PC-3 (cell line): Measurements from ENCODE around the gene SEC22C. TPM values are rescaled to one million over a fixed set of nuclear protein-coding genes. Genes with fewer than 3 reads are reported as not detected.

Experiments used
- ATAC-seq: fragments of 200-7000 bp; cut with Tn5 transposase; 2 replicates; pipeline ENCODE4 v1.9.1; 2020; ENCODE audit warnings: mild to moderate bottlenecking, moderate library complexity
- BruUV-seq: library from RNA; stranded (reverse); fragments of 400-500 nt; replicated peaks from 2 replicates; lab custom pipeline; 2021; lab: Mats Ljungman, UMichigan
- CTCF ChIA-PET: fragments of 300-600 bp; sonication (Branson Sonifier 250); formaldehyde crosslinking; loops from one replicate; lab custom pipeline; 2022; ENCODE audit warnings: antibody characterized with exemption; lab: Charles Lee
- POLR2A ChIA-PET: fragments of 300-600 bp; sonication (Branson Sonifier 250); formaldehyde crosslinking; loops from one replicate; lab custom pipeline; 2022; ENCODE audit warnings: antibody characterized with exemption; ENCODE audit not compliant: unreplicated experiment; lab: Charles Lee
- DNase-seq: peaks from one replicate; pipeline ENCODE4 v3.0.0-alpha.2; 2015
- H2AFZ ChIP-seq: fragments of 300-600 bp; sonication (generic); 2 replicates; pipeline ENCODE4 v1.6.0; 2016; ENCODE audit warnings: antibody characterized with exemption, low read length
- H3F3A ChIP-seq: fragments of 300-600 bp; sonication (generic); one replicate; pipeline ENCODE4 v1.6.0; 2017; ENCODE audit warnings: antibody characterized with exemption, low read length, control low read depth, mild to moderate bottlenecking; ENCODE audit not compliant: unreplicated experiment
- H3K27ac ChIP-seq: fragments of 300-600 bp; sonication (generic); 2 replicates; pipeline ENCODE4 v1.5.1; 2016; ENCODE audit warnings: mild to moderate bottlenecking, low read length
- H3K27me3 ChIP-seq: fragments of 300-600 bp; sonication (generic); 2 replicates; pipeline ENCODE4 v1.6.1; 2016; ENCODE audit warnings: low read length, mixed read lengths
- H3K36me3 ChIP-seq: fragments of 300-600 bp; sonication (generic); 2 replicates; pipeline ENCODE4 v1.6.1; 2016; ENCODE audit warnings: low read depth, mixed run types, low read length, mixed read lengths
- H3K4me1 ChIP-seq: fragments of 300-600 bp; sonication (generic); 2 replicates; pipeline ENCODE4 v1.5.1; 2016; ENCODE audit warnings: low read length; ENCODE audit not compliant: insufficient read depth
- H3K4me2 ChIP-seq: fragments of 300-600 bp; sonication (generic); 2 replicates; pipeline ENCODE4 v1.6.0; 2016; ENCODE audit warnings: low read length
- H3K4me3 ChIP-seq: fragments of 300-600 bp; sonication (generic); 2 replicates; pipeline ENCODE4 v1.5.1; 2016; ENCODE audit warnings: mild to moderate bottlenecking, low read length, mixed read lengths
- H3K79me2 ChIP-seq: fragments of 300-600 bp; sonication (generic); 2 replicates; pipeline ENCODE4 v1.6.1; 2017; ENCODE audit warnings: low read length, mixed read lengths
- H3K9ac ChIP-seq: fragments of 300-600 bp; sonication (generic); 2 replicates; pipeline ENCODE4 v1.6.0; 2016; ENCODE audit warnings: mild to moderate bottlenecking, low read length
- H3K9me2 ChIP-seq: fragments of 300-600 bp; sonication (generic); replicated peaks from 2 replicates; pipeline ENCODE4 v1.6.1; 2016; ENCODE audit warnings: mixed run types, low read length, mixed read lengths
- H3K9me3 ChIP-seq: fragments of 300-600 bp; sonication (generic); 2 replicates; pipeline ENCODE4 v1.6.1; 2016; ENCODE audit warnings: low read length, mixed read lengths
- H4K20me1 ChIP-seq: fragments of 300-600 bp; sonication (generic); 2 replicates; pipeline ENCODE4 v1.6.1; 2016; ENCODE audit warnings: low read length, mixed read lengths
- EZH2 ChIP-seq: fragments of 300-600 bp; sonication (generic); IDR thresholded peaks from one replicate; pipeline ENCODE4 v1.6.1; 2017; ENCODE audit warnings: antibody characterized with exemption, mild to moderate bottlenecking, low read length; ENCODE audit not compliant: unreplicated experiment
- EZH2phosphoT487 ChIP-seq: fragments of 300-600 bp; sonication (generic); IDR thresholded peaks from 2 replicates; pipeline ENCODE4 v1.6.1; 2018; ENCODE audit warnings: mild to moderate bottlenecking, antibody characterized with exemption, low read length, borderline replicate concordance
- intact Hi-C: fragments of 100-400 bp; cut with micrococcal nuclease; formaldehyde crosslinking; loops from 2 replicates; pipeline ENCODE4 v1.9.0; 2023
- total RNA-seq: library from RNA; depleted of rRNA; stranded (reverse); fragments of >200 nt; gene quantifications from 2 replicates; pipeline ENCODE4 v1.2.3, GENCODE V29; 2014
- TF ChIP-seq, protein P1 (sequence below): fragments of 300-600 bp; sonication (generic); conservative IDR thresholded peaks from 2 replicates; pipeline ENCODE4 v1.5.1; 2017; ENCODE audit warnings: antibody characterized with exemption, low read depth, mild to moderate bottlenecking, low read length

Gene SEC22C
- total RNA-seq, 1 experiment from 2014 or later, result 63.3 TPM

DNA sequence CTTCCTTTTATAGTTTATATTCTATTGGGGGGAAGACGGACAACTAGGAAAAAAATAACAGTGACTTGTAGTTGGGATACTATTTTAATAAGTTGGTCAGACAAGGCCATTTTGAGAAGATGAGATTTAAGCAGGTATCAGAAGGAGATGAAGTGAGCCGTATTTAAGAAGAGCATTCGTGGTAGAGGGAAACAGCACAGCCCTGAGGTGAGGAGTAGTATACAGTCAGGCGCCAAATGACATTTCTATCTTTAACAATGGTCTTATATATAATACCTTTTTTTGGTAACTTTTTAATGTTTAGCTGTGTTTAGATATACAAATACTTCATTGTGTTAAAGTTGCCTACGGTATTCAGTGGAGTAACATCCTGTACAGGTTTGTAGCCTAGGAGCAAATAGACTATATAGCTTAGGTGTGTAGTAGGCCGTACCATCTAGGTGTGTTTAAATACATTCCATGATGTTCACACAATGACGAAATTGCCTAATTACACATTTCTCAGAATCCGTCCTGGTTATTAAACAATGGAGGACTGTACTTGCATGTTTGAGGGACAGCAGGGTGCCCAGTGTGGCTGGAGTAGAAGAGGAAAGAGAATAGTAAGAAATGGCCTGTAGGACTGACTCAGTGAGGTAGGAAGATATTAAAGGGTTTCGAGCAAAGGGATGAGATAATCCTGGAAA lies 20.3 kb upstream of the SEC22C start:
- no peaks in the 10 kb centered on the region for H3K9me3 ChIP-seq
- H3K9me2 ChIP-seq, result no peaks in the 10 kb centered on the region
- ChIA-PET POLR2A (no interaction called here), CTCF (interaction anchor here (0.9 to 1.2 kb wide), 2 partner anchors 11 to 12 kb away, joined by 3 to 8 read pairs; no protein-coding TSS in a partner anchor)
- H4K20me1 ChIP-seq, result peaks cover 34% of the 10 kb centered on the region
- peak; percentile 35 for DNase-seq
- peak overlapping the region; percentile 83 for H3K4me3 ChIP-seq
- H3F3A ChIP-seq, result peaks cover 6% of the 10 kb centered on the region
- peaks cover 14% of the 10 kb centered on the region for H3K4me1 ChIP-seq
- H3K79me2 ChIP-seq, result peaks cover 63% of the 10 kb centered on the region
- no peak for TF ChIP-seq EZH2
- TF ChIP-seq, protein P1, sequence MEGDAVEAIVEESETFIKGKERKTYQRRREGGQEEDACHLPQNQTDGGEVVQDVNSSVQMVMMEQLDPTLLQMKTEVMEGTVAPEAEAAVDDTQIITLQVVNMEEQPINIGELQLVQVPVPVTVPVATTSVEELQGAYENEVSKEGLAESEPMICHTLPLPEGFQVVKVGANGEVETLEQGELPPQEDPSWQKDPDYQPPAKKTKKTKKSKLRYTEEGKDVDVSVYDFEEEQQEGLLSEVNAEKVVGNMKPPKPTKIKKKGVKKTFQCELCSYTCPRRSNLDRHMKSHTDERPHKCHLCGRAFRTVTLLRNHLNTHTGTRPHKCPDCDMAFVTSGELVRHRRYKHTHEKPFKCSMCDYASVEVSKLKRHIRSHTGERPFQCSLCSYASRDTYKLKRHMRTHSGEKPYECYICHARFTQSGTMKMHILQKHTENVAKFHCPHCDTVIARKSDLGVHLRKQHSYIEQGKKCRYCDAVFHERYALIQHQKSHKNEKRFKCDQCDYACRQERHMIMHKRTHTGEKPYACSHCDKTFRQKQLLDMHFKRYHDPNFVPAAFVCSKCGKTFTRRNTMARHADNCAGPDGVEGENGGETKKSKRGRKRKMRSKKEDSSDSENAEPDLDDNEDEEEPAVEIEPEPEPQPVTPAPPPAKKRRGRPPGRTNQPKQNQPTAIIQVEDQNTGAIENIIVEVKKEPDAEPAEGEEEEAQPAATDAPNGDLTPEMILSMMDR, result peak; percentile 44
- no TSS peak for BruUV-seq
- ATAC-seq, result no peak
- intact Hi-C loops, result loop anchor here (2.0 kb wide), 1 partner anchor 51 kb away; the partner anchor contains the start of gene ZBTB47
- no peaks in the 10 kb centered on the region for H3K27me3 ChIP-seq
- H3K9ac ChIP-seq, result peak overlapping the region; percentile 91
- H2AFZ ChIP-seq, result no peak overlapping the region
- H3K4me2 ChIP-seq, result peak overlapping the region; percentile 89
- H3K36me3 ChIP-seq, result peaks cover 5% of the 10 kb centered on the region; the same call in 1 of the 2 replicates
- H3K27ac ChIP-seq, result no peak overlapping the region

DNA sequence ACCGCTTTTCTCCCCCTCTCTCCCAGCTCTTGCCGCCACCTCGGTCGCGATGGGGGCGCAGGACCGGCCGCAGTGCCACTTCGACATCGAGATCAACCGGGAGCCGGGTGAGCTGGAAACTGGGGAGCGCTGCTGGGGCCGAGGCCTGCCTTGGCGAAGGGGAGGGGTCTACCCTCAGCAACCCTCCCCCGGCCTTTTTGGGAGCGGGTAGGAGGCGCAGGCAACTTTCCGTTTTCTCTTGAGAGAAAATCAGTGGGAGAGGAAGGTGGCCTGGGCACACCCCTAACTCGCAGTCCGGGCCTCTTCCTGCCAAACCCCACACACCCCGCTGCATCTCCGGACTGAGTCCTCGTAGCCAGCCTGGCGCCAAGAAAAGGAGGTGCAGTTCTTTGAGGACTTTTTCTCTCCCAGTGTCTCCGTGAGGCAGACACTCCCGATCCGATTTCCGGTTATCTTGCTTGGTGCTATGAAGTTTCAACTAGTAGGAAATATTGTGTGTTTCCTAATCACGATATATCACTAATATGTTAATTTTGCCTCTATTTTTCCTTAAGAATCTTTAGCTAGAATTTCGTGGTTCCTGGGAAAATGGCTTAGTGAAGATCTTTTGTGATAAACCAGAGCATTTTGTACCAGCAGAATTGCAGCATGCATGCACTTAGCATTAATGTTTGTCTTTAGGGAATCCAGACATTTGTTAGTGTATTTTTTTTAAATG lies 19.4 kb upstream of the SEC22C start:
- intact Hi-C loops, result loop anchor here (1.0 to 2.0 kb wide), 3 partner anchors 11 to 52 kb away; partner anchors contain the start of genes SS18L2 and ZBTB47
- peak; percentile 51 for DNase-seq
- H3K4me2 ChIP-seq, result peak overlapping the region; percentile 89

More for the DNA sequence above, 19.4 kb upstream of the SEC22C start:
- Histone ChIP-seq H2AFZ (peak overlapping the region; percentile 75), H3F3A (peaks cover 6% of the 10 kb centered on the region), H3K4me1 (peaks cover 14% of the 10 kb centered on the region), H3K36me3 (peaks cover 5% of the 10 kb centered on the region; the same call in 1 of the 2 replicates), H3K27ac (peak overlapping the region; percentile 61), H3K79me2 (peaks cover 53% of the 10 kb centered on the region), H3K9ac (peak overlapping the region; percentile 91), H4K20me1 (peaks cover 26% of the 10 kb centered on the region), H3K9me2 (no peaks in the 10 kb centered on the region), H3K4me3 (peak overlapping the region; percentile 83), H3K9me3 (no peaks in the 10 kb centered on the region), H3K27me3 (no peaks in the 10 kb centered on the region)
- ChIA-PET CTCF (interaction anchor here (0.6 to 1.6 kb wide), 2 partner anchors 13 to 19 kb away, joined by 3 to 5 read pairs; partner anchors contain the start of gene SEC22C), POLR2A (interaction anchor here (0.5 to 1.3 kb wide), 5 partner anchors 9 to 137 kb away, joined by 3 to 10 read pairs (median 5); partner anchors contain the start of gene SS18L2)
- ATAC-seq, result peak; percentile 35
- BruUV-seq, result no TSS peak
- TF ChIP-seq EZH2phosphoT487 (no peak), EZH2 (no peak)
